Stimulated activated CD8-positive, alpha-beta memory T cell treated with anti-CD3 and anti-CD28 coated beads, Interleukin-15, amount 100 ng/mL, for 1 hour (primary cell): Measurements from ENCODE around the gene TRAF3.

ENCODE experiments used
- DNase-seq: peaks from one replicate; pipeline ENCODE4 v3.0.0-alpha.2; 2020; ENCODE audit warnings: low read depth

Gene TRAF3

GRCh38 chr14:102939820-102940561 lies 162.7 kb downstream of the TRAF3 start:
- no peak for DNase-seq

DNA sequence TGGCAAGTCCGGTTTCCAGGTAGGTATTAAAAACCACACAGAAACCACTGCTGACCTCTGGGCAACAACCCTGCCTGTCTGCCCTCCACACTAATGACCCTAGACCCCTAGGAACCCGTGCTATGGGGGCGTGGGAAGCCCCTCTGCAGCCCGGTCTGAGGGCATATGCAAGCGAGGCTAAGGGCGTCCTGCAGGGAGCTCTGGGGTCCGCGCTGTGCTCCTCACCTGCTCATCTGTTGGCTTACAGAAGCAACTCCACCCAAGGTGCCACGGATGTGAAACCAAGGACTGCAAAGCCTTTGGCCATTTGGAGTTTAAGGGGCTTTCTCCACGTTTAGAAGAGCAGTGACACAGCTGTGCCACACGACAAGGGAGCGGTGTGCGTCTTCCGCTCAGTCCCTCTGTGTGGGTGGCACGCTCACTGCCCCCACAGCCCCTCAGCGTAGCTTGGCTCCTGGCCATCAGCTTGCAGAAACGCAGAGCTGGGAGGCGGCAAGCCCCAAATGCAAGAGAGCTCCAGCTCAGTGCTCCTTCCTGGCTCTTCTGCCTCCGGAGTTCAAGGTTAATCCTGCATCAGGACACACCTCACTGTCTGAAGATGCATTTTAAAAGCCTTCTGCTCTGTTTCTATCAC lies 163.6 kb downstream of the TRAF3 start:
- no peak for DNase-seq

- DNase-seq: no peak
Measured at GRCh38 chr14:102941419-102942011, 164.3 kb downstream of the TRAF3 start.

GRCh38 chr14:102942069-102942468 lies 164.8 kb downstream of the TRAF3 start:
- DNase-seq: no peak

GRCh38 chr14:102943454-102943853 lies 166.2 kb downstream of the TRAF3 start:
- no peak for DNase-seq

DNA sequence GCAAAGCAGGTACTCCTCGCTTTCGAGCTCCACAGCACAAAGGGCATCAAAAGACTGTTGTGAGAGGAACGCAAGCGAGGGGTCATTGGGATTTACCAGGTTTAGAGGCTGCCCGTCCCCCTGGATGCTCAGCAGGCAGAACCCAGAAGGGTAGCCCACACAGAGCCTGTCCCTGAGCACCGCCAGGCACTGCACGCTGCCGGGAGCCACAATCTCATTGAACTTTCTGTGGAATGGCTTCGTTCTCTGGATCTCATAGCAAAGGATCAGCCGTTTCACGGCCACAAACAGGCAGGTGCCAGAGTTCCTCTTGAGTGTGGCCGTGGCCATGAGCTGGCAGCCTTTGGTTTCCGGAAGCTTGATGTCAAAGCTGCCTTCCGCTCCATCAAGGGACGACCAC lies 166.7 kb downstream of the TRAF3 start:
- no peak for DNase-seq

- no peak for DNase-seq
Measured at GRCh38 chr14:102944448-102945330, 167.4 kb downstream of the TRAF3 start.

DNA sequence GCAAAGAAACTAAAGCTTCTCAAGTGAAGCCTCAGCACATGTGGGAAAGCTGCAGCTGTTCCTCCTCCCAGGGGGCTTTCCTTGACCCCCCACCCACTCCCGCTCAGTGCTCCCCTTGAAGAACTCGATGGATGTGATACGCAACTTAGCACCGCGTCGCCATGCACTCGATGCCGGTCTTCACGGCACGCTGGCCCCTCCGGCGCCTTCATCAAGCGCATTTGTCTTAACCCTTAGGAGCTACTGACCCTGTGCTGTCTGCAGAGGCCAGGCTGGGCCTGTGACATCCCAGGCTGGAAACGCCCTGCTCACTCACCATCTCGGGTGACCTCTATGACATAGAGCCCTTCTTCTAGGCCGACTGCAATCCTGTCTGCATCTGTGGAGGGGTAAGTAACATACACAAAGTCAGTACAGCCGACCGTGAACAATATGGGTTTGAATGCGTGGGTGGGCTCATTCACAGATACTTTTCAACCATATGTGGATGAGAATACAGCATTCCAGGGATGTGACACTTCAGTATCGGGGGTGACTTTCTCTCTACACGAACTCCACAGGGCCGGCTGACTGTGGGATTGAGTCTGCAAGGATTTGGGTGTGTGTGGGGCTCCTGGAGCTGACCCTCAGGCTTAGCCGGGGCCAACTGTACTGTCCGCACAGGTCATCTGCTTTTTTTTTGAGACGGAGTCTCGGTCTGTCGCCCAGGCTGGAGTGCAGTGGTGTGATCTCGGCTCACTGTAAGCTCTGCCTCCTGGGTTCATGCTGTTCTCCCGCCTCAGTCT lies 168.3 kb downstream of the TRAF3 start:
- DNase-seq: no peak

DNA sequence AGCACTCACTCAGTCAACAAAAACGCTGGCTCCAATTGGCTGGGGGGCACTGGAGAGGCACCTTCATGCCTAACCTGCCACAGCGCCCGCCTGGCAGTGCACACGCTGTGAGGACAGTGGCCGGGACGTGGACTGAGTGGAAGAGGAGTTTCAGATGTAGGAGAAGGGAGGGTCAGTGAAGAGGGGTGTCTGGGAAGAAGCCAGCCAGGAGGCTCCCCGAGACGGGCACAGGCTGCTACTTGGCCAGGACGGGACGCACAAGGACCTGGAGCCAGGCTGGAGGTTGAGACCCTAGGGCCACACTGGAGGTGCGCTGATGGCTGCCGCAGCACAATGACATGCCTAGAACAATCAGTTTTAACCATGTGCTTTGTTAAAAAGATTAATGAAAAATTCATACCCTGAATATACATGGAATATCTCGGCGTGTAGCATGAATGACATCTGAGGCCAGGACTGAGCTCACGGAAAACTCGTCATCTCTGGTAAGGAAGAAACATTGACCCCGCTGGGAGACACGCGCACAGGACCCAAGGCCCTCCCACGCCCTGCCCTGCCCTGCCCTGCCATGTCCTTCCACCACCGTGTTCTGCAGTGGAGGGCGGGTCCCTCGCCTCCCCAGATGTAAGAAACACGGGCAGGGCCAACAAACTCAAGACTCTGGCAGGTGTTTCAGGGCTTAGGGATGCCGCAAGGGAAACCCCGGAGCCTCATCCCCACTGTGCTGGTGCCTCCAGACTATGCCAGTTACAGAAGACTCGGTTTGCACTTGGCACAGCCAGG lies 170.3 kb downstream of the TRAF3 start:
- DNase-seq: no peak

GRCh38 chr14:102948698-102949061 lies 171.4 kb downstream of the TRAF3 start:
- no peak for DNase-seq

- DNase-seq: no peak
Measured at GRCh38 chr14:102949062-102949800, 172.0 kb downstream of the TRAF3 start.

GRCh38 chr14:102949801-102950451 lies 172.7 kb downstream of the TRAF3 start:
- DNase-seq: no peak

- DNase-seq: no peak
Measured at GRCh38 chr14:102951034-102951433, 173.8 kb downstream of the TRAF3 start.

DNA sequence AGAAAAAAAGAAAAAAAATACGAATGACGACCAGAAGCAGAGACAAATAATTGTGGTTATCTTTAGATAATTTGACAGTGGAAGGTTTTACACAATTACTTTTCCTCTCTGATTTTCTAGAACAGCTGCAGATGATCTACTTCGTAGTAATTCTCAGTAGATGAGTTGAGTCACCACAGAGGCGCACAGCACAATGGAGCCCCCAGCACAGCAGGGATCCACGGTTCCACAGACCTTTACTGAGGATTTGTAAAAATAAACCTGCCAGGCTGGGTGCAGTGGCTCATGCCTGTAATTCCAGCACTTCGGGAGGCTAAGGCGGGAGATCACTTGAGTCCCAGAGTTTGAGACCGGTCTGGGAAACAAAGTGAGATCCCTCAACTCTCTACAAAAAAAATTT lies 174.6 kb downstream of the TRAF3 start:
- DNase-seq: no peak

- no peak for DNase-seq
Measured at GRCh38 chr14:102952276-102952675, 175.0 kb downstream of the TRAF3 start.

- DNase-seq: no peak
Measured at GRCh38 chr14:102953100-102953499, 175.9 kb downstream of the TRAF3 start.

DNA sequence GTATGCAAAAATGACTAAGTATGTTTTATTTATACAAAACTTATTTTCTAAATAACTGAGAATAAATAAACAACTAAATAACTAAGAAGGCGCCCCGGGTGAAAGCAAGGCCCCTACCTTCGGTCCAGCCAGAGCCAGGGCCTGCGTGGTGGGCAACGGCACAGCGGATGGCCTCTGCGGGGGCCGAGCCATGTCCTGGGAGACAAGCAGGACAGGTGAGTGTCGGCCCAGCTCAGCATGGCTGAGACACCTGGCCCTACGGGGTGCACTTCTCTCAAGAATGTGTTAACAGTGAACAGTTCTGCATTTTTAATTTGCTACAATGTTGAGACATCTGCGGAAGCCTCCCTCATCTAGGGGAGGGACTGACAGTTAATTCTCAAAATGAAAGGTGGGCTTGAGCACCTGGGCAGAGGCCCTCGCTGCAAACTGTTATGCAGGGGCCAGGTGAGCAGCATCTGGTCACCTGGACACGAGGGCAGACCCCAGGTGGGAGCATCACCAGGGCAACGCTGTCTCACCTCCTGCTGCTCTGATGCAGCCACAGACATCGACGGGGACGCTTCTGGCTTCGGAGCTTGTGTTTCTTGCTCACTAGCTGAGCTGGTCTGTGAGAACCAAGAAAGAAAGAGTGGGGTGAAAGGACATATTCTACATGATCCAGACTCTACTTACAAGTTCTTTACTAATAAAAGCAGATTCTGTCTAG lies 177.0 kb downstream of the TRAF3 start:
- DNase-seq: no peak

GRCh38 chr14:102955636-102956408 lies 178.6 kb downstream of the TRAF3 start:
- DNase-seq: no peak
